GM12878 (cell line): ENCODE results near the gene CD48. TPM values are rescaled to one million over a fixed set of nuclear protein-coding genes. Genes with fewer than 3 reads are reported as not detected.

Experiments
- IKZF2 ChIP-seq, 2 experiments: fragments of 450-650 bp; IDR thresholded peaks; 2 replicates each; pipeline ENCODE4 v1.6.1; 2017; ENCODE audit warnings: mild to moderate bottlenecking in 2 of 2, moderate library complexity in 2 of 2
- MTA2 ChIP-seq: fragments of 450-650 bp; IDR thresholded peaks from 2 replicates; pipeline ENCODE4 v1.6.1; 2016; ENCODE audit warnings: low read depth, mild to moderate bottlenecking, moderate library complexity
- NFIC ChIP-seq: IDR thresholded peaks from 2 replicates; pipeline ENCODE4 v1.6.1; 2012; ENCODE audit warnings: low read depth, mild to moderate bottlenecking, inconsistent platforms, low read length, moderate library complexity
- POLR2AphosphoS5 ChIP-seq: IDR thresholded peaks from 2 replicates; pipeline ENCODE4 v1.6.1; 2011; ENCODE audit warnings: mild to moderate bottlenecking, low read length, inconsistent platforms
- RAD51 ChIP-seq: fragments of 450-650 bp; IDR thresholded peaks from 2 replicates; pipeline ENCODE4 v1.6.1; 2016; ENCODE audit warnings: moderate library complexity, mild to moderate bottlenecking, inconsistent platforms
- SP1 ChIP-seq: IDR thresholded peaks from one replicate; pipeline ENCODE4 v1.6.1; 2011; ENCODE audit warnings: low read depth, low read length
- SPI1 ChIP-seq: IDR thresholded peaks from 2 replicates; pipeline ENCODE4 v1.6.1; 2011; ENCODE audit warnings: low read depth, mild to moderate bottlenecking, low read length, moderate library complexity, borderline replicate concordance; ENCODE audit not compliant: insufficient read depth
- ZNF384 ChIP-seq: IDR thresholded peaks from 2 replicates; pipeline ENCODE4 v1.6.1; 2012; ENCODE audit warnings: low read depth, mild to moderate bottlenecking, low read length, improper control_type of control experiment, borderline replicate concordance
- polyA plus RNA-seq, 11 experiments: library from polyadenylated mRNA; depleted of rRNA in 4 of 11; unstranded in 6 of 11; stranded (reverse) in 5 of 11; fragments of >200 nt; fragmentation: Nextera tagmentation in 4 of 11; fragmentation: Illumina TruSeq in 1 of 11; extraction: Ambion mirVana in 4 of 11; extraction: Trizol in 1 of 11; gene quantifications; 1 replicate in 1 of 11; 2 replicates in 10 of 11; pipeline versions ENCODE4 v1.2.1 to v1.2.3, GENCODE V29; 2011 to 2016; ENCODE audit warnings: inconsistent platforms in 2 of 11, missing spikeins in 2 of 11, low read depth in 1 of 11
- total RNA-seq, 4 experiments: library from RNA; depleted of rRNA in 3 of 4; stranded (reverse); fragments of >200 nt in 3 of 4; fragmentation: Illumina TruSeq in 1 of 4; extraction: Trizol in 1 of 4; gene quantifications; 2 replicates each; pipeline versions ENCODE4 v1.2.1 to v1.2.3, GENCODE V29; 2013 to 2021
- TF ChIP-seq, protein P1 (sequence below): fragments of 450-650 bp; formaldehyde crosslinking; IDR thresholded peaks from 2 replicates; pipeline ENCODE4 v1.5.0; 2022; ENCODE audit warnings: mild to moderate bottlenecking, missing genetic modification characterization
- TF ChIP-seq, protein P2 (sequence below): fragments of 450-650 bp; IDR thresholded peaks from 2 replicates; pipeline ENCODE4 v1.6.1; 2017; ENCODE audit warnings: low read depth, mild to moderate bottlenecking, moderate library complexity
- TF ChIP-seq, protein P3 (sequence below): IDR thresholded peaks from 2 replicates; pipeline ENCODE4 v1.6.1; 2012; ENCODE audit warnings: low read depth, low read length, improper control_type of control experiment
- TF ChIP-seq, protein P4 (sequence below): fragments of 450-650 bp; formaldehyde crosslinking; IDR thresholded peaks from 2 replicates; pipeline ENCODE4 v1.4.0; 2022; ENCODE audit warnings: mild to moderate bottlenecking, moderate library complexity
- TF ChIP-seq, protein P5 (sequence below): fragments of 450-650 bp; IDR thresholded peaks from 2 replicates; pipeline ENCODE4 v1.6.1; 2017; ENCODE audit warnings: antibody characterized with exemption, mild to moderate bottlenecking, moderate library complexity

Gene CD48
- total and polyA plus RNA-seq, 10 of the 15 experiments (the other 5 are each of a cell fraction or from before 2014, with no cell fraction given): 302 to 1,315 (median 430) TPM

DNA sequence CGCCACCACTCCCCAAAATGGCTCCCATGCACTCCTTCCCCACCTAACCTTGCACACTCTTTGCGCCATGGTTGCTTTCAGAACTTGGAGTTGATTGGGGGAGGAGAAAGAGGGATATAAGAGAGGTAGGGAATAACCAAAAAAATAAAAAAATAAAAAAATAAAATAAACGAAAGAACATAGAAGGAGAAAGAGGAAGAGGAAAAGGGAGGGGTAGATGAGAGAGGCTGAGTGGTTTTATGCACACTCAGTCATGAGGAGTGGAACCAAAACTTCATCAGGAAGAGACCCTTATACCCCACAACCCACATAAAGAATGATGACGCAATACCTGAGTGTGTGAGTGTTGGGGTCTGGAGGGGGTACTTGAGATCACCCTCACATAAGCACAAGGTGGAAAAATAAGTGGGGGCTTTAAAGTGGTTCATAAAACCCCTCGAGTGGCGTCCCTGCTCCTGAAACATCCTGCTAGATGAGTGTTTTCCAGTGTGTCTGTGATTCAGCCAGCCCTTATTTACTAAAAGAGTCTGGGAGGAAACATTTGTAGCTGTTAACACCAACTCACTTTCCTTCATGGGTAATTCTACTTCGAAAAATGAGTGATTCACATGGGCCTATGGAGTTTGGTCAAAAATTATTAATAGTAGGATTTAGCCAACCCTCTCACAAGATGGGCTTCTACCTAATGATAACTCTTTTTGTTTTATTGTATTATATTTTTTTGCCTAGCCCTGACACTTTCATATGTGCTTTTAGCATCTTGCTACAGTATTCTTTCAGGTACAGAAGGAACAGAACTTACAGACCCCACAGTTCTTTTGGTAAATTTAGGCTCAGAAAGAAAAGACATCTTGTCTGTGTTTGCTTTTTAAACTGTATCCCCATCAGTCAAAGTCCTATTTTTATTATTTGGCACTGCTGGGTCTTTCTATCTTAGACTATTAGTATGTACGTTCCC lies 70.0 kb downstream of the CD48 start (continued):
- TF ChIP-seq, protein P1, sequence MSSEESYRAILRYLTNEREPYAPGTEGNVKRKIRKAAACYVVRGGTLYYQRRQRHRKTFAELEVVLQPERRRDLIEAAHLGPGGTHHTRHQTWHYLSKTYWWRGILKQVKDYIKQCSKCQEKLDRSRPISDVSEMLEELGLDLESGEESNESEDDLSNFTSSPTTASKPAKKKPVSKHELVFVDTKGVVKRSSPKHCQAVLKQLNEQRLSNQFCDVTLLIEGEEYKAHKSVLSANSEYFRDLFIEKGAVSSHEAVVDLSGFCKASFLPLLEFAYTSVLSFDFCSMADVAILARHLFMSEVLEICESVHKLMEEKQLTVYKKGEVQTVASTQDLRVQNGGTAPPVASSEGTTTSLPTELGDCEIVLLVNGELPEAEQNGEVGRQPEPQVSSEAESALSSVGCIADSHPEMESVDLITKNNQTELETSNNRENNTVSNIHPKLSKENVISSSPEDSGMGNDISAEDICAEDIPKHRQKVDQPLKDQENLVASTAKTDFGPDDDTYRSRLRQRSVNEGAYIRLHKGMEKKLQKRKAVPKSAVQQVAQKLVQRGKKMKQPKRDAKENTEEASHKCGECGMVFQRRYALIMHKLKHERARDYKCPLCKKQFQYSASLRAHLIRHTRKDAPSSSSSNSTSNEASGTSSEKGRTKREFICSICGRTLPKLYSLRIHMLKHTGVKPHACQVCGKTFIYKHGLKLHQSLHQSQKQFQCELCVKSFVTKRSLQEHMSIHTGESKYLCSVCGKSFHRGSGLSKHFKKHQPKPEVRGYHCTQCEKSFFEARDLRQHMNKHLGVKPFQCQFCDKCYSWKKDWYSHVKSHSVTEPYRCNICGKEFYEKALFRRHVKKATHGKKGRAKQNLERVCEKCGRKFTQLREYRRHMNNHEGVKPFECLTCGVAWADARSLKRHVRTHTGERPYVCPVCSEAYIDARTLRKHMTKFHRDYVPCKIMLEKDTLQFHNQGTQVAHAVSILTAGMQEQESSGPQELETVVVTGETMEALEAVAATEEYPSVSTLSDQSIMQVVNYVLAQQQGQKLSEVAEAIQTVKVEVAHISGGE: peak; percentile 61
- TF ChIP-seq, protein P2, sequence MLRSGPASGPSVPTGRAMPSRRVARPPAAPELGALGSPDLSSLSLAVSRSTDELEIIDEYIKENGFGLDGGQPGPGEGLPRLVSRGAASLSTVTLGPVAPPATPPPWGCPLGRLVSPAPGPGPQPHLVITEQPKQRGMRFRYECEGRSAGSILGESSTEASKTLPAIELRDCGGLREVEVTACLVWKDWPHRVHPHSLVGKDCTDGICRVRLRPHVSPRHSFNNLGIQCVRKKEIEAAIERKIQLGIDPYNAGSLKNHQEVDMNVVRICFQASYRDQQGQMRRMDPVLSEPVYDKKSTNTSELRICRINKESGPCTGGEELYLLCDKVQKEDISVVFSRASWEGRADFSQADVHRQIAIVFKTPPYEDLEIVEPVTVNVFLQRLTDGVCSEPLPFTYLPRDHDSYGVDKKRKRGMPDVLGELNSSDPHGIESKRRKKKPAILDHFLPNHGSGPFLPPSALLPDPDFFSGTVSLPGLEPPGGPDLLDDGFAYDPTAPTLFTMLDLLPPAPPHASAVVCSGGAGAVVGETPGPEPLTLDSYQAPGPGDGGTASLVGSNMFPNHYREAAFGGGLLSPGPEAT: peak; percentile 49; the same call in 1 of the 2 replicates
- TF ChIP-seq, protein P3, sequence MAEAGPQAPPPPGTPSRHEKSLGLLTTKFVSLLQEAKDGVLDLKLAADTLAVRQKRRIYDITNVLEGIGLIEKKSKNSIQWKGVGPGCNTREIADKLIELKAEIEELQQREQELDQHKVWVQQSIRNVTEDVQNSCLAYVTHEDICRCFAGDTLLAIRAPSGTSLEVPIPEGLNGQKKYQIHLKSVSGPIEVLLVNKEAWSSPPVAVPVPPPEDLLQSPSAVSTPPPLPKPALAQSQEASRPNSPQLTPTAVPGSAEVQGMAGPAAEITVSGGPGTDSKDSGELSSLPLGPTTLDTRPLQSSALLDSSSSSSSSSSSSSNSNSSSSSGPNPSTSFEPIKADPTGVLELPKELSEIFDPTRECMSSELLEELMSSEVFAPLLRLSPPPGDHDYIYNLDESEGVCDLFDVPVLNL: no peak
- TF ChIP-seq MTA2 (peak; percentile 41; the same call in 1 of the 2 replicates), RAD51 (no peak), SPI1 (peak; percentile 74), NFIC (peak; percentile 55), POLR2AphosphoS5 (peak; percentile 95), IKZF2 (IDR thresholded peaks at IDR 0.05) (peak in 1 of 2 experiments; percentile 62; a peak in 3 of 4 replicates), ZNF384 (no peak), SP1 (no peak)
- TF ChIP-seq, protein P4, sequence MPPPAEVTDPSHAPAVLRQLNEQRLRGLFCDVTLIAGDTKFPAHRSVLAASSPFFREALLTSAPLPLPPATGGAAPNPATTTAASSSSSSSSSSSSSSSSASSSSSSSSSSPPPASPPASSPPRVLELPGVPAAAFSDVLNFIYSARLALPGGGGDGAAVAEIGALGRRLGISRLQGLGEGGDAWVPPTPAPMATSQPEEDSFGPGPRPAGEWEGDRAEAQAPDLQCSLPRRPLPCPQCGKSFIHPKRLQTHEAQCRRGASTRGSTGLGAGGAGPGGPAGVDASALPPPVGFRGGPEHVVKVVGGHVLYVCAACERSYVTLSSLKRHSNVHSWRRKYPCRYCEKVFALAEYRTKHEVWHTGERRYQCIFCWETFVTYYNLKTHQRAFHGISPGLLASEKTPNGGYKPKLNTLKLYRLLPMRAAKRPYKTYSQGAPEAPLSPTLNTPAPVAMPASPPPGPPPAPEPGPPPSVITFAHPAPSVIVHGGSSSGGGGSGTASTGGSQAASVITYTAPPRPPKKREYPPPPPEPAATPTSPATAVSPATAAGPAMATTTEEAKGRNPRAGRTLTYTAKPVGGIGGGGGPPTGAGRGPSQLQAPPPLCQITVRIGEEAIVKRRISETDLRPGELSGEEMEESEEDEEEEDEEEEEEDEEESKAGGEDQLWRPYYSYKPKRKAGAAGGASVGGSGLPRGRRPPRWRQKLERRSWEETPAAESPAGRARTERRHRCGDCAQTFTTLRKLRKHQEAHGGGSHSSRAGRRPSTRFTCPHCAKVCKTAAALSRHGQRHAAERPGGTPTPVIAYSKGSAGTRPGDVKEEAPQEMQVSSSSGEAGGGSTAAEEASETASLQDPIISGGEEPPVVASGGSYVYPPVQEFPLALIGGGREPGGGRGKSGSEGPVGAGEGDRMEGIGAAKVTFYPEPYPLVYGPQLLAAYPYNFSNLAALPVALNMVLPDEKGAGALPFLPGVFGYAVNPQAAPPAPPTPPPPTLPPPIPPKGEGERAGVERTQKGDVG (CRISPR knock-in tag): 0 out of 2 replicates have a peak, but pooled peaks have one; percentile 7
- TF ChIP-seq, protein P5, sequence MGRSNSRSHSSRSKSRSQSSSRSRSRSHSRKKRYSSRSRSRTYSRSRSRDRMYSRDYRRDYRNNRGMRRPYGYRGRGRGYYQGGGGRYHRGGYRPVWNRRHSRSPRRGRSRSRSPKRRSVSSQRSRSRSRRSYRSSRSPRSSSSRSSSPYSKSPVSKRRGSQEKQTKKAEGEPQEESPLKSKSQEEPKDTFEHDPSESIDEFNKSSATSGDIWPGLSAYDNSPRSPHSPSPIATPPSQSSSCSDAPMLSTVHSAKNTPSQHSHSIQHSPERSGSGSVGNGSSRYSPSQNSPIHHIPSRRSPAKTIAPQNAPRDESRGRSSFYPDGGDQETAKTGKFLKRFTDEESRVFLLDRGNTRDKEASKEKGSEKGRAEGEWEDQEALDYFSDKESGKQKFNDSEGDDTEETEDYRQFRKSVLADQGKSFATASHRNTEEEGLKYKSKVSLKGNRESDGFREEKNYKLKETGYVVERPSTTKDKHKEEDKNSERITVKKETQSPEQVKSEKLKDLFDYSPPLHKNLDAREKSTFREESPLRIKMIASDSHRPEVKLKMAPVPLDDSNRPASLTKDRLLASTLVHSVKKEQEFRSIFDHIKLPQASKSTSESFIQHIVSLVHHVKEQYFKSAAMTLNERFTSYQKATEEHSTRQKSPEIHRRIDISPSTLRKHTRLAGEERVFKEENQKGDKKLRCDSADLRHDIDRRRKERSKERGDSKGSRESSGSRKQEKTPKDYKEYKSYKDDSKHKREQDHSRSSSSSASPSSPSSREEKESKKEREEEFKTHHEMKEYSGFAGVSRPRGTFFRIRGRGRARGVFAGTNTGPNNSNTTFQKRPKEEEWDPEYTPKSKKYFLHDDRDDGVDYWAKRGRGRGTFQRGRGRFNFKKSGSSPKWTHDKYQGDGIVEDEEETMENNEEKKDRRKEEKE: no peak
